Measurements from ENCODE around the gene NME7.
A peak's percentile ranks its signal among the peaks of the same experiment; 100 is the strongest.

Gene NME7

GRCh38 chr1:169103480-169103893, 264.1 kb downstream of the NME7 start:
- DNase-seq = no peak

GRCh38 chr1:169103002-169103401, 264.6 kb downstream of the NME7 start:
- DNase-seq = no peak

- no peak for DNase-seq
These were observed 265.0 kb downstream of the NME7 start for GRCh38 chr1:169102567-169102966.

- DNase-seq = no peak
These were observed 266.9 kb downstream of the NME7 start for GRCh38 chr1:169100651-169101088.

GRCh38 chr1:169100208-169100607, 267.4 kb downstream of the NME7 start:
- no peak for DNase-seq

GRCh38 chr1:169099561-169099960, 268.0 kb downstream of the NME7 start:
- no peak for DNase-seq

- DNase-seq = no peak
These were observed 269.2 kb downstream of the NME7 start for GRCh38 chr1:169098380-169098779.

GRCh38 chr1:169094897-169095569, 272.6 kb downstream of the NME7 start:
- DNase-seq = no peak

- DNase-seq = no peak
These were observed 275.2 kb downstream of the NME7 start for GRCh38 chr1:169092399-169092798.

GRCh38 chr1:169091480-169091941, 276.1 kb downstream of the NME7 start:
- DNase-seq = no peak

- DNase-seq = no peak
These were observed 276.7 kb downstream of the NME7 start for GRCh38 chr1:169090900-169091311.

GRCh38 chr1:169090308-169090899, 277.2 kb downstream of the NME7 start:
- DNase-seq = peak; percentile 14

GRCh38 chr1:169089776-169090175, 277.8 kb downstream of the NME7 start:
- no peak for DNase-seq

- no peak for DNase-seq
These were observed 279.7 kb downstream of the NME7 start for GRCh38 chr1:169087876-169088275.

- DNase-seq = peak; percentile 97
These were observed 280.8 kb downstream of the NME7 start for GRCh38 chr1:169086603-169087455.

- no peak for DNase-seq
These were observed 281.7 kb downstream of the NME7 start for GRCh38 chr1:169085911-169086310.

Data from NCI-H82 (cell line).